Neuronal stem cell (in vitro differentiated cells): Measurements from ENCODE around the gene EPHB6.

Experiments used
- DNase-seq: peaks from one replicate; pipeline ENCODE4 v3.0.0-alpha.2; 2013; ENCODE audit warnings: low spot score
- H2AFZ ChIP-seq: one replicate; pipeline ENCODE4 v1.6.1; 2013; ENCODE audit warnings: mild to moderate bottlenecking, low read length, inconsistent platforms
- H2AK5ac ChIP-seq: 2 replicates; pipeline ENCODE4 v1.6.1; 2013; ENCODE audit warnings: low read depth, mild to moderate bottlenecking, inconsistent platforms, low read length, moderate library complexity, mixed read lengths
- H2BK120ac ChIP-seq: 2 replicates; pipeline ENCODE4 v1.6.1; 2013; ENCODE audit warnings: low read depth, mild to moderate bottlenecking, inconsistent platforms, low read length, moderate library complexity, mixed read lengths
- H2BK12ac ChIP-seq: one replicate; pipeline ENCODE4 v1.6.1; 2013; ENCODE audit warnings: low read length, inconsistent platforms
- H2BK15ac ChIP-seq: 2 replicates; pipeline ENCODE4 v1.6.1; 2013; ENCODE audit warnings: mild to moderate bottlenecking, low read length, inconsistent platforms, mixed read lengths
- H2BK5ac ChIP-seq: one replicate; pipeline ENCODE4 v1.6.1; 2013; ENCODE audit warnings: inconsistent platforms, mild to moderate bottlenecking, low read length, moderate library complexity
- H3K14ac ChIP-seq: one replicate; pipeline ENCODE4 v1.6.1; 2013; ENCODE audit warnings: low read length, inconsistent platforms
- H3K18ac ChIP-seq: 2 replicates; pipeline ENCODE4 v1.6.1; 2013; ENCODE audit warnings: low read length, inconsistent platforms
- H3K23ac ChIP-seq: 2 replicates; pipeline ENCODE4 v1.6.1; 2013; ENCODE audit warnings: low read depth, mild to moderate bottlenecking, mixed read lengths, low read length, inconsistent platforms; ENCODE audit not compliant: poor library complexity
- H3K27ac ChIP-seq: replicated peaks from 3 replicates; pipeline ENCODE4 v1.5.1; 2013; ENCODE audit warnings: low read length, inconsistent platforms
- H3K27me3 ChIP-seq, 3 experiments: 2 replicates each; pipeline ENCODE4 v1.6.1; 2013; ENCODE audit warnings: low read length in 3 of 3, mild to moderate bottlenecking in 2 of 3, inconsistent platforms in 1 of 3, low read depth in 1 of 3, mixed read lengths in 1 of 3, moderate library complexity in 1 of 3; ENCODE audit not compliant: control insufficient read depth in 3 of 3, insufficient read depth in 3 of 3
- H3K36me3 ChIP-seq, 2 donors: replicated peaks in 1 of 2; 2 replicates each; pipeline ENCODE4 v1.6.1; 2013; ENCODE audit warnings: low read length in 2 of 2; ENCODE audit not compliant: control insufficient read depth in 2 of 2, insufficient read depth in 2 of 2
- H3K4ac ChIP-seq: 2 replicates; pipeline ENCODE4 v1.6.1; 2013; ENCODE audit warnings: inconsistent platforms, mild to moderate bottlenecking, low read length, moderate library complexity
- H3K4me1 ChIP-seq, 2 donors: 1 replicate in 1 of 2; 2 replicates in 1 of 2; pipeline ENCODE4 v1.6.1; 2013; ENCODE audit warnings: low read length in 2 of 2, low read depth in 1 of 2; ENCODE audit not compliant: control insufficient read depth in 2 of 2, insufficient read depth in 1 of 2
- H3K4me2 ChIP-seq: one replicate; pipeline ENCODE4 v1.6.1; 2013; ENCODE audit warnings: mild to moderate bottlenecking, low read length, inconsistent platforms; ENCODE audit not compliant: insufficient read depth, poor library complexity, severe bottlenecking
- H3K4me3 ChIP-seq, 2 donors: 2 replicates each; pipeline ENCODE4 v1.5.1; 2013; ENCODE audit warnings: low read length in 2 of 2, mild to moderate bottlenecking in 2 of 2, inconsistent platforms in 1 of 2, moderate library complexity in 1 of 2
- H3K79me1 ChIP-seq: one replicate; pipeline ENCODE4 v1.6.1; 2013; ENCODE audit warnings: low read depth, mild to moderate bottlenecking, inconsistent platforms, low read length, moderate library complexity
- H3K9ac ChIP-seq: one replicate; pipeline ENCODE4 v1.6.1; 2013; ENCODE audit warnings: mild to moderate bottlenecking, low read depth, low read length, inconsistent platforms; ENCODE audit not compliant: poor library complexity
- H3K9me3 ChIP-seq, 2 donors: replicated peaks in 1 of 2; 2 replicates each; pipeline versions ENCODE3 to v1.6.1; 2013; ENCODE audit warnings: low read length in 2 of 2, mild to moderate bottlenecking in 2 of 2, inconsistent platforms in 1 of 2, low read depth in 1 of 2, mixed read lengths in 1 of 2, moderate library complexity in 1 of 2; ENCODE audit not compliant: control insufficient read depth in 2 of 2, insufficient read depth in 1 of 2
- H4K8ac ChIP-seq: one replicate; pipeline ENCODE4 v1.6.1; 2013; ENCODE audit warnings: low read depth, mild to moderate bottlenecking, inconsistent platforms, low read length, moderate library complexity
- H4K91ac ChIP-seq: one replicate; pipeline ENCODE4 v1.6.1; 2013; ENCODE audit warnings: low read length, low read depth, mild to moderate bottlenecking, inconsistent platforms; ENCODE audit not compliant: poor library complexity
- WGBS, 2 donors: extraction: QIAGEN DNeasy Blood & Tissue Kit; methylation state at CpG; one replicate each; pipeline ENCODE4 v1.1.7; 2013; ENCODE audit warnings: missing lambda C conversion rate in 2 of 2, mixed read lengths in 1 of 2; ENCODE audit not compliant: insufficient read length in 2 of 2, insufficient replicate concordance in 1 of 2; ENCODE audit errors: extremely low coverage in 2 of 2; 5-methylcytosine and 5-hydroxymethylcytosine counted together

Gene EPHB6

DNA sequence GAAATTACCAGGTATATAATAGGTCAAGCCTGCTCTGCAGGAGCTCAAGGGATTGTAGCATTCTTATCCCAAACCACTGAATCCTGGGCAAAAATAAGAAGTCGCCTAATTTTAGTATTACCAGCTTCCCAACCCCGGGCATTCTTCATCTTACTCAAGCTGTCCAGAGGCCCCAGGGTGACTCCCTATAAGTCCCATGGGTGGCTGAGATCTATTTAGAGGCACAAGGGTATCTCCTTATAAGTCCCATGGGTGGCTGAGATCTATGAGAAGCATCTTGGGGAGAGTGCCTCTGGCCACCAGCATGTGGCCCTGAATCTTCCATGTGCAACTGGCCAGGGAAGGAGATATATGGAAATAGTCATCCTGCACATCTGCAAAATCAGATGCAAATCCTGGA lies 45.2 kb upstream of the EPHB6 start:
- no CpG with 5 or more reads among the region's 2 CpGs for WGBS, 2 donors
- Histone ChIP-seq H2BK15ac (no peak overlapping the region), H3K27me3 (no peaks in the 10 kb centered on the region)

DNA sequence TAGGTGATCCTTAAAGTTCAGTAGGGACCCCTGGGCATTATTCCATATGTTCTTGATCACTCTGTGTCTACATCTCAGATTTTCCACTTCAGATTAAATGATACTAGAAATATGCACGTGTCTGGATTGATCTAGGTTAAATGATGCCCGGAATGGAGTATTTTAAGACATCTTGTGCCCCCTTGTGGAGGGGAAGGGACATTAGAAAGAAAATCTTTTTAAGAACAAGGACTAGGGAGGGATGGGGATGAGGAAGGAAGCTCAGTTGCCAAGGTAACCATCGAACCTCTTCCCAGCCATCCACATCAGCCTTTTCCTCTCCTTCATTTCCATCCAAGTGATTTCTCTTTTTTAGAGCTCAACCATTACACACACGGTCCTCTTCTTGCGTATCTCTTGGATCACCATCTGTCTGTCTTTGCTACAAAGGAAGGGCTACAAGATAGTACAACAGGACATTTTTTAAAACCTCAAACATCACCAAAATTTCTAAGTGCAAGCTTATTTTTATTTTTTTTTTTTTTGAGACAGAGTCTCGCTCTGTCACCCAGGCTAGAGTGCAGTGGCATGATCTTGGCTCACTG lies 43.6 kb upstream of the EPHB6 start:
- no peak overlapping the region for H2AFZ ChIP-seq
- H3K9me3 ChIP-seq: no peaks in the 10 kb centered on the region
- no peak overlapping the region for H2BK5ac ChIP-seq
- H2BK120ac ChIP-seq: no peak overlapping the region
- H3K4ac ChIP-seq: no peak overlapping the region
- no CpG with 5 or more reads among the region's 6 CpGs for WGBS, 2 donors
- H4K8ac ChIP-seq: no peak overlapping the region
- H3K14ac ChIP-seq: no peak overlapping the region
- H2AK5ac ChIP-seq: no peak overlapping the region
- no peaks in the 10 kb centered on the region for H3K36me3 ChIP-seq
- no peaks in the 10 kb centered on the region for H3K27me3 ChIP-seq
- no peak overlapping the region for H3K4me2 ChIP-seq
- no peak overlapping the region for H3K27ac ChIP-seq
- no peak overlapping the region for H3K23ac ChIP-seq
- H3K4me3 ChIP-seq: no peak overlapping the region
- no peak overlapping the region for H4K91ac ChIP-seq
- peak; percentile 41 for DNase-seq
- no peaks in the 10 kb centered on the region for H3K4me1 ChIP-seq
- H3K9ac ChIP-seq: no peak overlapping the region
- no peak overlapping the region for H2BK15ac ChIP-seq
- no peak overlapping the region for H2BK12ac ChIP-seq
- H3K79me1 ChIP-seq: no peaks in the 10 kb centered on the region
- no peak overlapping the region for H3K18ac ChIP-seq

More for the DNA sequence above, 45.2 kb upstream of the EPHB6 start:
- H3K18ac ChIP-seq: no peak overlapping the region
- H3K9me3 ChIP-seq: no peaks in the 10 kb centered on the region
- no peak overlapping the region for H3K9ac ChIP-seq
- H2AFZ ChIP-seq: no peak overlapping the region
- no peak overlapping the region for H2BK12ac ChIP-seq
- H3K23ac ChIP-seq: no peak overlapping the region
- no peaks in the 10 kb centered on the region for H3K79me1 ChIP-seq
- H3K14ac ChIP-seq: no peak overlapping the region
- no peak overlapping the region for H3K4me2 ChIP-seq
- no peak overlapping the region for H4K8ac ChIP-seq
- no peak for DNase-seq
- H3K4me3 ChIP-seq: no peak overlapping the region
- H3K4ac ChIP-seq: no peak overlapping the region
- no peak overlapping the region for H2AK5ac ChIP-seq
- H3K27ac ChIP-seq: no peak overlapping the region
- no peaks in the 10 kb centered on the region for H3K36me3 ChIP-seq
- H2BK5ac ChIP-seq: no peak overlapping the region
- no peaks in the 10 kb centered on the region for H3K4me1 ChIP-seq
- H2BK120ac ChIP-seq: no peak overlapping the region
- no peak overlapping the region for H4K91ac ChIP-seq

DNA sequence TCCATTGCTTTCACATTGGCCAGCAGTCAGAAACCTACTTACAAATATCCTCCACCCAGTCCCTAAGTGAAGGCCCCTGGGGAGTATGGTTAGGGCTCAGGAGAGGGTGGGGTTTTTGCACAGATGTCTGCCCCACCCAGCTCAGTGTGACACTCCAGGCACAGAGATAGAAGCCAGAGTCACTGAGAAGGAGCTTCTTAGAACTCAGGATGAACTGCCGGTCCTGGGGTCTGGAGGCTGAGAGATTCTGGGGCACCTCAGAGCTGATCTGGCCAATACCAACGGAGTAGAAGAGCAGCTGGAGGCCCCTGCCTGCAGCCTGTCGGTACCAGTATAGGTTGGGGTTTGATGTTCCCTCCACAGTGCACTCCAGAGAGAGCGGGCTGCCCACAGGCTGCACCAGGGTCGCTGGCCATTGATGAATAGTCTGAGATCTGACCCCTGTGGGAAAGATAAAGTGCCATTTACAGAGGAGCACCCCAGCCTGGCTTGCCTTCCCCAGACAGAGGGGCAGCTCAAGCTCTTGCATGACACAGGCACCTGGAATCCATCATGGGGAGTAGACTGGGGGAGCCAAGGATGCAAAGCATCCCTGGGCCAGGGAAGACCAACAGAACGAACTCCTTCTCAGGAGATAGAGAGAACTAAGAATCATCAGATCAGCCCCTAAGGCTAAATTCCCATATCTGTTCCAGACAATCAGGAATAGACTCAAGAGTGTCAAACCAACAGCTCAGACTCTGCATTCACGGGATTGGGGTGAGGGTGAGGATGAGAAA lies 42.2 kb upstream of the EPHB6 start:
- Histone ChIP-seq H2AFZ (no peak overlapping the region), H2BK12ac (no peak overlapping the region), H3K27me3 (no peaks in the 10 kb centered on the region), H2BK120ac (no peak overlapping the region), H2BK5ac (no peak overlapping the region), H3K23ac (no peak overlapping the region), H3K9ac (no peak overlapping the region), H3K4me3 (no peak overlapping the region), H3K4me2 (no peak overlapping the region), H3K36me3 (no peaks in the 10 kb centered on the region), H2AK5ac (no peak overlapping the region), H3K79me1 (no peaks in the 10 kb centered on the region), H4K91ac (no peak overlapping the region), H3K14ac (no peak overlapping the region), H3K4me1 (no peaks in the 10 kb centered on the region), H3K4ac (no peak overlapping the region), H3K18ac (no peak overlapping the region), H4K8ac (no peak overlapping the region), H3K9me3 (no peaks in the 10 kb centered on the region), H3K27ac (no peak overlapping the region), H2BK15ac (no peak overlapping the region)
- DNase-seq: no peak
- WGBS, 2 donors: no CpG with 5 or more reads among the region's 7 CpGs

DNA sequence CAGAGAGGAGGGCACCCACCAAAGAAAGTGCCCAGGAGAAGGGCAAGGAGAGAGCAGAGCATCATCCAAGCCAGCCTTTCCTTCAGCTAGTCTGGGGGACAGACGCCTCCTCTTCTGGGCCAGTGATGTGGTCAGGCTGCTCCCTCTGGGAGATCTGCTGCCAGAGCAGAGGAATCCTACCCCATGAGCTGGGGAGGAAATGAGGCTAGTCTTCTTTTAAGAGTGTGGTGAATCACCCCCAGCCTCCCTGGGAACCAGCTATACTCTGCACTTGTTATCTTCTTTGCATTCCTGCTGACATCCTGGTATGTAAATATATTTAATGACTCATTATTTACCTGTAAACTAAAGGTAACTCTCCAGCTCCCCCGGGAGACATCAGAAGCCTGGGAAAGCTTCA lies 41.6 kb upstream of the EPHB6 start:
- H3K79me1 ChIP-seq: no peaks in the 10 kb centered on the region
- no peaks in the 10 kb centered on the region for H3K27me3 ChIP-seq
- no peaks in the 10 kb centered on the region for H3K4me1 ChIP-seq
- no peak overlapping the region for H3K4ac ChIP-seq
- no peak overlapping the region for H2BK120ac ChIP-seq
- no peak for DNase-seq
- no peak overlapping the region for H4K8ac ChIP-seq
- H3K4me2 ChIP-seq: no peak overlapping the region
- WGBS, 2 donors: no CpG with 5 or more reads among the region's 2 CpGs
- H3K4me3 ChIP-seq: no peak overlapping the region
- no peak overlapping the region for H2BK15ac ChIP-seq
- no peak overlapping the region for H4K91ac ChIP-seq
- H3K27ac ChIP-seq: no peak overlapping the region
- H2AK5ac ChIP-seq: no peak overlapping the region
- no peak overlapping the region for H3K18ac ChIP-seq
- H3K9me3 ChIP-seq: no peaks in the 10 kb centered on the region
- no peak overlapping the region for H2BK5ac ChIP-seq
- H2BK12ac ChIP-seq: no peak overlapping the region
- H3K9ac ChIP-seq: no peak overlapping the region
- H2AFZ ChIP-seq: no peak overlapping the region
- no peak overlapping the region for H3K14ac ChIP-seq
- H3K36me3 ChIP-seq: no peaks in the 10 kb centered on the region
- H3K23ac ChIP-seq: no peak overlapping the region
